Right cardiac atrium (tissue), 5 donors: ENCODE results near the gene RIPK4. TPM values are rescaled to one million over a fixed set of nuclear protein-coding genes. Genes with fewer than 3 reads are reported as not detected.

Experiments used
- ATAC-seq, 2 donors: fragments of 200-7000 bp; cut with Tn5 transposase; one replicate each; pipeline versions ENCODE4 v1.8.0 to v1.9.1; 2020; ENCODE audit warnings: moderate library complexity in 2 of 2, mild to moderate bottlenecking in 1 of 2
- DNase-seq, 3 donors: peaks; one replicate each; pipeline ENCODE4 v3.0.0-alpha.2; 2020
- H3K27ac ChIP-seq: one replicate; pipeline ENCODE4 v1.5.1; 2013; ENCODE audit warnings: mild to moderate bottlenecking, low read length, control low read depth, moderate library complexity
- H3K27me3 ChIP-seq: one replicate; pipeline ENCODE4 v1.6.1; 2013; ENCODE audit not compliant: control insufficient read depth, insufficient read depth
- H3K4me1 ChIP-seq: one replicate; pipeline ENCODE4 v1.6.1; 2013; ENCODE audit warnings: low read length; ENCODE audit not compliant: control insufficient read depth, insufficient read depth
- H3K4me3 ChIP-seq: one replicate; pipeline ENCODE4 v1.5.1; 2013; ENCODE audit warnings: low read length, control low read depth
- H3K9me3 ChIP-seq: one replicate; pipeline ENCODE4 v1.6.1; 2013; ENCODE audit warnings: low read length; ENCODE audit not compliant: control insufficient read depth
- WGBS: extraction: QIAGEN DNeasy Blood & Tissue Kit; methylation state at CpG from one replicate; pipeline ENCODE4 v1.1.7; 2013; 5-methylcytosine and 5-hydroxymethylcytosine counted together
- intact Hi-C, 4 donors: fragments of 100-400 bp; cut with DNase I; formaldehyde crosslinking; loops; one replicate each; pipeline versions ENCODE4 v1.11.0 to v1.14.0; 2022 to 2023
- polyA plus RNA-seq: library from polyadenylated mRNA; stranded (reverse); fragments of 200-250 nt; gene quantifications from one replicate; pipeline ENCODE4 v1.2.3, GENCODE V29; 2013
- total RNA-seq, 4 donors: library from RNA; stranded (reverse); fragmentation: NEBNext Ultra II Directional; extraction: Animal tissue kit (Norgen Biotek cat#: 25700); gene quantifications; one replicate each; pipeline ENCODE4 v1.2.1, GENCODE V29; 2021
- donor health status: healthy with polysubstance abuse.
- donor health status: DM: no; HTN: yes; CAD: no.
- donor health status: DM: no; HTN: no; CAD: no.
- donor health status: DM: no; HTN: yes; CAD: no; lungs with severe emphysema.
- donor health status: DM: yes; HTN: yes; CAD: no.

Gene RIPK4
- total and polyA plus RNA-seq, 5 donors, result 0.70 to 1.2 (median 0.91) TPM

DNA sequence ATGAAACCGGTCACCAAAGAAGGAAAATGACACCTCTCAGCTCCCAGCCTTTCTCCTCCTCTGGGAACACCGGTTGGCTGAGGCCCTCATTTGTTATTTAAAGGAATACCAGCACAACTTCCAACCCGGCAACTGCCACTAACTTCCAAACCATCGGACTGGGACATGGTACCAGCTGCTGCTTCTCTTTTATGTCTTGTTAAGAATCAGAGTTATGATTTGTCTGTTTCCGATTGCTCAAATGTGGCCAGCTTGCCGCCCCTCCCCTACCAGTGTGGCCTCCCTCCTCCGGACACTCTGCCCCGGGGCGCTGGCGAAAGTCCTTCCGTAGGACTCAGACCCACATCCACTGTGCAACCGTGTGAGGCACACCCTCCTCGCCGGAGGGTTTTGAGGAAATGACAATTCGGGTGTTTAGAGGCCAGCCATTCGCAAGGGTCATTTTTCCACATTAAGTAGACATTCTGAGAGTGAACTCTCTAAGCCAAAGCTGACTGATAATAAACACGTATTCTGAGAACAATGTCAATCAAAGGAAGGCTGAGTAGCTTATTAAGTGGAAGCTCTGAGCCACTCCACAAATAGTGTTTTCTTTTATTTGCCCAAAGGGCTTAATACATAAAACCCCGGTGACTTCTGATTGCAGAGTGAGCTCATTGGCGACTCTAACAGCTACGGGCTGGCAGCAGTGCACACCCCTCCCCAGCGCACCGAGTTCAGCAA, 5.5 kb downstream of the RIPK4 start:
- Histone ChIP-seq H3K27ac (no peak overlapping the region), H3K4me1 (no peaks in the 10 kb centered on the region), H3K4me3 (peak overlapping the region; percentile 23), H3K27me3 (no peaks in the 10 kb centered on the region), H3K9me3 (no peaks in the 10 kb centered on the region)
- ATAC-seq, result peak; percentile 78 to 86
- intact Hi-C loops, result loop anchor here in 1 of 4 donors (10.0 kb wide), 1 partner anchor 117 kb away; no protein-coding TSS in a partner anchor
- peak; percentile 74 to 89 (median 85) for DNase-seq
- 7% methylated on average over 22 of the region's 22 CpGs for WGBS

DNA sequence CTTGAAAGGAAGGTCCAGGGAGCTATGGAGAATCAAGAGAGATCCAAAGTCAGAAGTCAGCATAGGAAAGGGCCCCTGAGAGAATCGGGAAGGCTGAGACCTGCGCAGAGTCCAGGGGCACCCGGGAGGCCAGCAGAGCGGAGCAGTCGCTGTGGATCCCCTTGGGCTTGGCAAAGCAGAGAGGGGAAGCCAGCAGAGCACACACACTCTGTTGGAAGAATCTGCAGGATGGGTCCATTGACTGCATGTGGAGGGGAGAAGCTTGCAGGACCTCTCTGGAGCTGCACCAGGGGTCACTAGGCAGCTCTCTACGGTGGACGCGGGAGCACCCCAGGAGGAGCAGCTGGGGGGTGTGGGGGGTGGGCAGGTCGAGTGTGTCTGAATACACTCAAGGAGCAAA, 6.4 kb downstream of the RIPK4 start:
- DNase-seq, result no peak
- WGBS, result 73% methylated on average over 9 of the region's 9 CpGs
- no peak overlapping the region for H3K27ac ChIP-seq
- no peaks in the 10 kb centered on the region for H3K27me3 ChIP-seq
- intact Hi-C loops, result loop anchor here in 1 of 4 donors (10.0 kb wide), 1 partner anchor 116 kb away; no protein-coding TSS in a partner anchor
- no peak for ATAC-seq
- H3K4me1 ChIP-seq, result no peaks in the 10 kb centered on the region
- no peak overlapping the region for H3K4me3 ChIP-seq
- no peaks in the 10 kb centered on the region for H3K9me3 ChIP-seq

DNA sequence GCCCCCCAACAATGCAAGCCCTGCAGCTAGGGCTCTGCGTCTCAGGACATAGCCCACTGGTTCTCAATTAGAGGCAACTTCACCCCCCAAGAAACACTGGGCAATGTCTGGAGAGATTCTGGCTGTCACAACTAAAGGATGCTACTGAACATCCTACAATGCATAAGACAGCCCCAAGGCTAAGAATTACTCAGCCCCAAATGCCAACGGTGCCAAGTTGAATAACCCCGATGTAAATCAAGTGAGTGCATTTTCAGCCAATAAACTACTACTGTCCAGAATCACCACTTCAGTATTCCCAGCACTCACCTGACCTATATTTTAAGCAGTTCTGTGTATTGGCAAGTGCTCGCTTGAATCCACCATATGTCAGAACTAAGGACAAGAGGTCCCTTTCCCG, 6.9 kb downstream of the RIPK4 start:
- intact Hi-C loops, result loop anchor here in 1 of 4 donors (10.0 kb wide), 1 partner anchor 115 kb away; no protein-coding TSS in a partner anchor
- no peaks in the 10 kb centered on the region for H3K9me3 ChIP-seq
- no peak for ATAC-seq
- H3K4me3 ChIP-seq, result no peak overlapping the region
- 94% methylated on average over 5 of the region's 5 CpGs for WGBS
- H3K27ac ChIP-seq, result no peak overlapping the region
- no peak for DNase-seq
- H3K27me3 ChIP-seq, result no peaks in the 10 kb centered on the region
- no peaks in the 10 kb centered on the region for H3K4me1 ChIP-seq

DNA sequence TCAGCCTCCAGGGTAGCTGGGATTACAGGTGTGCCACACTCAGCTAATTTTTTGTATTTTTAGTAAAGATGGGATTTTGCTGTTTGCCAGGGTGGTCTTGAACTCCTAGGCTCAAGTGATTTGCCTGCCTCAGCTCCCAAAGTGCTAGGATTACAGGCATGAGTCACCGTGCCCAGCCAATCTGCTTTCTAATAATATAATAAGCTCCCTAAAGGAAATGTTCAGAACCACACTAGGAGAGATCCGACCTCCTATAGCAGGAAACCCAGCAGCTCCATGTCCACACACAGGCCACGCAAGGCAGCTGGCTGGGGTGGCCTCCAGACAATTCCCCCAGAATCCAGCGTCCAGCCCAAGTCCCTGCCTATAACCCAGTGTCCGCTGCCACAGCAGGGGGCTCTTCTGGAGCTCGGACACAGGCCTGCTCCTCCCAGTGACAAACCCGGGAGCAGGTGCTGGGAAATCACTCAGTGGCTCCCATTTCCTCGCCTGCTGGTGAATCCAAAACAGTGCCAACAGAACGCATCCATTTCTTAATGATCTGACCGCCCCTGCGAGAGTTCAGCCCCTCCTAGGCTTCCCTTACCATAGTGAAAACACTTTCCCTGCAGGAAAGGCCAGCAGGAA, 7.5 kb downstream of the RIPK4 start:
- Histone ChIP-seq H3K27me3 (no peaks in the 10 kb centered on the region), H3K27ac (no peak overlapping the region), H3K4me1 (no peaks in the 10 kb centered on the region), H3K4me3 (no peak overlapping the region), H3K9me3 (no peaks in the 10 kb centered on the region)
- ATAC-seq (no peak), DNase-seq (no peak)
- 75% methylated on average over 11 of the region's 11 CpGs for WGBS
- intact Hi-C loops, result no loop called here

DNA sequence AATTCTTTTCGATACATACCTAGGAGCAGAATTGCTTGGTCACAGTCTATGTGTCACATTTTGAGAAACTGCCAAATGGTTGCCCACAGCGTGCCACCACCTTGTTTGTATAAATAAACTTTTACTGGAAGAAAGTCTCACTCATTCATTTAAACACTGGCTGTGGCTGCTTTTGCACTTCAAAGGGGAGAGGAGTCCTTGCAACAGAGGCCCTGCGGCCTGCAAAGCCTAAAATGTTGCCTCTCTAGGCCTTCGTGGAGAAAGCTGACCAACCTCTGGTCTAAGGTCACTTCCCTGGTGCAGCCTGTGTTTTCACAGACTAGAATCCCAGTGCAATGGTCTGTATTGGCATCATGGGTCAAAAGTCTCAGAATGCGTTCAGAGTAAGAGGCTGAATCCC, 8.3 kb downstream of the RIPK4 start:
- H3K4me3 ChIP-seq, result no peak overlapping the region
- intact Hi-C loops, result no loop called here
- WGBS, result 80% methylated on average over 5 of the region's 5 CpGs
- H3K9me3 ChIP-seq, result no peaks in the 10 kb centered on the region
- no peak for DNase-seq
- no peaks in the 10 kb centered on the region for H3K4me1 ChIP-seq
- no peak for ATAC-seq
- H3K27me3 ChIP-seq, result no peaks in the 10 kb centered on the region
- no peak overlapping the region for H3K27ac ChIP-seq

DNA sequence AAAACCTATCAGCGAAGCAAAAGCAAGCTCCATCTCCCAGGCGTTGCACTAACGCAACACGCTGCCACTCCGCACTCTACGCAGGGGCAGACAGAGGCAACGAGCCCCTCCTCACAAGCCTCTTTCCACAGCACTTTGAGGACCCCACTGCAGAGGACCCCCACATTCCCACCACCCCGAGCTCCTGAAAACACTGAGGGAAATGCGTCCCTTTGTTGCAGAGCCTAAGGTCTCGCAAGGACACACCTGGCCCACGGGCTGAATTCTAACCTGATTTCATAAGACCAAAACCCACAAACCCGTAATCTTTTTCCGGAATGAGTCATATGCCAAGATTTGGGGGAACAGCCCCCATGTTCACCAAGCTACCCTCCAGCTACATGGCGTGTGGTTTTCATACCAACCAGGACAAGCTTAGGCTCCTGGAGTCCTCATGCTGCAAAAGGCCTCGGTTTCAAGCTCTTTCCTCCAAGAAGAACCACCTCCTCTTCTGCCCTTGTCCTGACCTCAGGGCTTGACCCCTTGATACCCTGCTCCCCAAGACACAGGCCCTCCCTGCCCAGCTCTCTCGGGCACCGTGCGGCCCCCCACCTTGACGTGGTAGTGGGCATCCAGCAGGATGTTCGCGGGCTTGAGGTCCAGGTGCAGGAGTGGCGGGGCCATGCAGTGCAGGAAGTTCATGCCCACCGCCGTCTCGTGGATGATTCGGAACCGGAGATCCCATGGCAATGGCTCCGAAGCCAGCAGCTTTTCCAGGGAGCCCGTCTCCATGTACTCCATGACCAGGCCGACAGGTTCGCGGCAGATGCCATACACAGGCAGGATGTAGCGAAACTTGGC, 10.7 kb downstream of the RIPK4 start:
- intact Hi-C loops, result no loop called here
- ATAC-seq, result no peak

DNA sequence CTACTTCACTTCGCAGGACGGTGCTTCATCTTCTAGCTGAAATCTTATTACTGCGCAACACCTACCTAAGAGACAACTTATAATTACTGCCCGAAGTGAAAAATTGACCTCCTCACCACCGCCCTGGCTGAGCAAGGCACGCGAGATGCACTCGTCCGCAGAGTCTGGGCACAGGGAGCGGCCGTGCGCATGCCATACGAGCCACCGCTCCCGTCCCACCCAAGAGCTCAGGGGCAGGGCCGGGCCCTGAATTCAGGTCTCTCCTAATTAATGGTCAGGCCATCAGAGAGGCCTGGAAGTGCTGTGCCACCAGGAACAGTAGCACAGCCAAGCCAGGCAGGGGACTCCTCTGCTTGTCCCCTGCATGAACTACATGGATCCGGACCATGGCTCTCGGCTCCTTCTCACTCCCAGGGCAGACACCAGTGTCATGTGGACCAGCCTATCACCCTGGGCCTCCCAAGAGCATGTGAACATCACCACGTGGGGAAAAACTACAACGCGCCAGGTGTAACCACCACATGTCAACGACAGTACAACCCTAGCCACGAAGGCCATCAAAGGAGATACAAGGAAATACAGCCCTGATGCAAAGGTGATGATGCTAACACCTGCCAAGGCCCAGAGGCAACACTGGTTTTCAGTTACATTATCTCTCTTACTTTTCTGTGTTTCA, 11.5 kb downstream of the RIPK4 start:
- H3K4me3 ChIP-seq, result no peak overlapping the region
- H3K27me3 ChIP-seq, result no peaks in the 10 kb centered on the region
- intact Hi-C loops, result no loop called here
- no peak for ATAC-seq
- H3K27ac ChIP-seq, result no peak overlapping the region
- no peaks in the 10 kb centered on the region for H3K4me1 ChIP-seq
- WGBS, result 94% methylated on average over 23 of the region's 23 CpGs
- no peak for DNase-seq
- H3K9me3 ChIP-seq, result no peaks in the 10 kb centered on the region

More for the DNA sequence above, 10.7 kb downstream of the RIPK4 start:
- H3K27me3 ChIP-seq, result no peaks in the 10 kb centered on the region
- no peaks in the 10 kb centered on the region for H3K4me1 ChIP-seq
- H3K27ac ChIP-seq, result no peak overlapping the region
- no peak for DNase-seq
- H3K9me3 ChIP-seq, result no peaks in the 10 kb centered on the region
- H3K4me3 ChIP-seq, result no peak overlapping the region
- 94% methylated on average over 33 of the region's 33 CpGs for WGBS

DNA sequence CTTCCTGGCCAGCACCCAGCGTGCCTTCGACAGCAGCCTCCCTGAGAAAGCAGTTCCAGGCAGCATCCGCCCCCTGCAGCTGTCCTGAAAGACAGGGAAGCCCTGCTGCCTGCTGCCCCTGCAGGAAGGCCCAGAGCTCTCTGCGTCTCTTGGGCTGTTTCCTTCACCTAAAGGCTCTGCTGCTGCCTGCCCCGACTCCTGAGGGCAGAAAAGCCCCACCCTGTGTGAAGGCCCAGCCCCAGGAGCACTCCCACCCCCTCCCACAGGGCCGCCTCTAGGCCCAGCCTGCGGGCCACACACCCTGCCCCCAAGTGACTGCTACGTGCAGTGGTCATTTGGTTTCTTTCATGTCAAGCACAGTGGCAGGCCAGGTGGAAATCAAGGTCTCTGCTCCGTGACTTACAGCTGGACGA, 12.4 kb downstream of the RIPK4 start:
- no peaks in the 10 kb centered on the region for H3K27me3 ChIP-seq

DNA sequence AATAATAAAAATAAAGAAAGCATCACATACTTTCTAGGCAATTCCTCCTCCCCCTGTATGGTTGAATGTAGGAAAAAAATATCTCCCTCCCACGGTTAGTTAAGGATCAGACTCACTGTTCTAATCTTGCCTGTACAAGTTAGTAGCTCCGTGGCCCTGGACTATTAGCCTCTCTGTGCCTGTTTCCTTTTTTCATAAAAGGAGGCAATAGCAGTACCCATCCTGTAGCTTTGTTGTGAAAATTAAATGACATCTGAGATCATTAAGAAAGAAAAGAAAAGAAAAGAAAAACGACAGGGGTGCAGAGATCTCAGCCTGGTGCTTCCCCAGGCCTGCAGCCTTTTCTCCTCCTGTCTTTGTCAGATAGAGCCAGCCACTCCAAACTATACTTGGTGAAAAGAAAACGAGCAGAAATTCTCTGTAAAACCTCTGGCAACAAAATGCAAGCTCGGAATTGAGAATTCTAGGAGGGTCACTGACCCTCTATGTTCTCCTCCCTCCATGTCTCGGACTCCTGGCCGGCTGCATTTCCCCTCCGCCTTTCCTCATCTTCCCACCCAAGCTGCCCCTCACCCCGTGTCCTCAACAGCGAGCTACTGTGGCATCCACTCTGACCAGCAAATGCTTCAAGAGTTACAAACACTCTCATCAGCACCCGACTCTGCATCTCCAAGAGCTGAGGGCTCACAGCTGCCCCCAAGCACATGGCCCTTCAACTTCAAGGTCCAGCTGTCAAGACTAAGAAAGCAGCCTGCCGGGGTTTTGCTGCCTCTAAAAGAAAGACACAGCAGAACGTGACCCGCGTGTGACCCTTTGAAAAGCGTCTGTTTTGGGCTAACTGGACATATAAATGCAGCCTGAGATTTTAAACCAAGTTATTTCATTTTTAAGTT, 13.6 kb downstream of the RIPK4 start:
- DNase-seq (no peak), ATAC-seq (no peak)
- H3K27ac ChIP-seq, result no peak overlapping the region
- H3K4me1 ChIP-seq, result no peaks in the 10 kb centered on the region
- H3K4me3 ChIP-seq, result no peak overlapping the region
- WGBS, result 71% methylated on average over 16 of the region's 16 CpGs
- intact Hi-C loops, result no loop called here
- H3K9me3 ChIP-seq, result no peaks in the 10 kb centered on the region
- H3K27me3 ChIP-seq, result no peaks in the 10 kb centered on the region

More for the DNA sequence above, 12.4 kb downstream of the RIPK4 start:
- no peak overlapping the region for H3K27ac ChIP-seq
- DNase-seq, result no peak
- intact Hi-C loops, result no loop called here
- 65% methylated on average over 10 of the region's 10 CpGs for WGBS
- H3K4me3 ChIP-seq, result no peak overlapping the region
- no peak for ATAC-seq
- no peaks in the 10 kb centered on the region for H3K9me3 ChIP-seq
- H3K4me1 ChIP-seq, result no peaks in the 10 kb centered on the region

DNA sequence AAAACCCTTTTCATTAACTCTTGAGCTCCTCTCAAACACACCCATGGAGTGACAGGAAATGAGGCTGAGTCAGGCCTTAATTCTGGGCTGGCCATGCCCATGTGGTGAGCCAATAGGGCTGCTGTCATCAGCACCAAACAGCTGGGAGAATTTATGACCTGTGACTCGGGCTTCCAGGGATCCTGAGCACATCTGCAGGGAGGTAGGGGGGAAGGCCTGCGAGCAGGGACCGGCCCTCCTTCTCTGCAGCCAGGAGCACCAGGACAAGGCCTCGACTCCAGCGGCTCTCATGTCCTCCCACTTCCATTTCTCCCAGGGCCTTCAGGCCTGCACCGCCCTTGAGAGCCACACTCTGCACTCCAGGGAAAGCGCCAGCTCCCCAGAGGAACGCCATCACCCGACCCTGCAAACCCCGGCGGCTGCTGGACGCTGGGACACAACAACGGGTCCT, 14.6 kb downstream of the RIPK4 start:
- H3K4me1 ChIP-seq, result no peaks in the 10 kb centered on the region
- ATAC-seq (peak in 1 of 2 donors; percentile 39), DNase-seq (no peak)
- WGBS, result 74% methylated on average over 13 of the region's 13 CpGs
- no peaks in the 10 kb centered on the region for H3K9me3 ChIP-seq
- H3K4me3 ChIP-seq, result no peak overlapping the region
- no peaks in the 10 kb centered on the region for H3K27me3 ChIP-seq
- intact Hi-C loops, result no loop called here
- no peak overlapping the region for H3K27ac ChIP-seq
